ENCODE measurements around the gene DTX2.
"Not testable (repeated sequence)": the region's sequence is repeated elsewhere in the genome, so short reads cannot be mapped to it uniquely, and the experiment has no call there.

- TF ChIP-seq CTCF (conservative IDR thresholded peaks at IDR 0.05; ENCODE audit: low read length); EZH2phosphoT487 (IDR thresholded peaks at IDR 0.05; ENCODE audit: borderline replicate concordance): not testable (repeated sequence)
Measured at GRCh38 chr7:76441792-76442191, 19.7 kb upstream of the DTX2 start.

Measured in Loucy (cell line).